AG04450 (cell line): Measurements from ENCODE around the gene GABRB1. TPM values are rescaled to one million over a fixed set of nuclear protein-coding genes. Genes with fewer than 3 reads are reported as not detected.

Experiments
- CTCF ChIA-PET: fragments of 300-600, 350-600 bp; formaldehyde crosslinking; extraction: SDS; loops from one replicate; lab custom pipeline; 2022; ENCODE audit warnings: antibody characterized with exemption, inconsistent platforms; lab: Charles Lee
- POLR2A ChIA-PET: fragments of 350-600 bp; formaldehyde crosslinking; extraction: SDS; loops from one replicate; lab custom pipeline; 2021; ENCODE audit warnings: antibody characterized with exemption, inconsistent platforms; lab: Yijun Ruan, JAX
- DNase-seq: peaks from one replicate; pipeline ENCODE4 v3.0.0-alpha.2; 2011; ENCODE audit warnings: low read depth, low spot score
- H3K27ac ChIP-seq: one replicate; pipeline ENCODE4 v1.5.1; 2012; ENCODE audit warnings: low read depth, low read length, control low read depth
- H3K27me3 ChIP-seq: one replicate; pipeline ENCODE4 v1.6.0; 2012; ENCODE audit warnings: low read length; ENCODE audit not compliant: control insufficient read depth, insufficient read depth
- H3K4me3 ChIP-seq: 2 replicates; pipeline ENCODE4 v1.5.1; 2011; ENCODE audit warnings: mild to moderate bottlenecking, low read depth, low read length, control low read depth
- H3K9me3 ChIP-seq: 2 replicates; pipeline ENCODE4 v1.5.1; 2012; ENCODE audit warnings: low read length; ENCODE audit not compliant: control insufficient read depth, insufficient read depth
- CTCF ChIP-seq: IDR thresholded peaks from 2 replicates; pipeline ENCODE4 v1.5.1; 2011; ENCODE audit warnings: low read depth, low read length, control low read depth, inconsistent platforms
- polyA plus RNA-seq: library from polyadenylated mRNA; depleted of rRNA; stranded (reverse); fragments of >200 nt; gene quantifications from 2 replicates; pipeline ENCODE4 v1.2.3, GENCODE V29; 2011

GABRB1 gene
- polyA plus RNA-seq, 1 experiment: 8.1 TPM

- no peak for TF ChIP-seq CTCF
- ChIA-PET POLR2A (no interaction called here), CTCF (interaction anchor here (1.5 kb wide), 1 partner anchor 106 kb away, joined by 3 read pairs; no protein-coding TSS in a partner anchor)
- Histone ChIP-seq H3K9me3 (no peaks in the 10 kb centered on the region), H3K27me3 (no peaks in the 10 kb centered on the region), H3K27ac (no peak overlapping the region), H3K4me3 (no peak overlapping the region)
- DNase-seq: no peak
Measured at GRCh38 chr4:47187608-47188007, 156.2 kb downstream of the GABRB1 start.

- no peaks in the 10 kb centered on the region for H3K9me3 ChIP-seq
- no peaks in the 10 kb centered on the region for H3K27me3 ChIP-seq
- ChIA-PET CTCF (no interaction called here), POLR2A (no interaction called here)
- H3K27ac ChIP-seq: no peak overlapping the region
- no peak overlapping the region for H3K4me3 ChIP-seq
- no peak for TF ChIP-seq CTCF
- no peak for DNase-seq
Measured at GRCh38 chr4:47193179-47193578, 161.8 kb downstream of the GABRB1 start.

- Histone ChIP-seq H3K9me3 (no peaks in the 10 kb centered on the region), H3K4me3 (no peak overlapping the region), H3K27me3 (no peaks in the 10 kb centered on the region), H3K27ac (no peak overlapping the region)
- CTCF ChIA-PET: no interaction called here
- no peak for DNase-seq
- POLR2A ChIA-PET: no interaction called here
- TF ChIP-seq CTCF: no peak
Measured at GRCh38 chr4:47194036-47194737, 162.8 kb downstream of the GABRB1 start.

- TF ChIP-seq CTCF: no peak
- no peaks in the 10 kb centered on the region for H3K27me3 ChIP-seq
- no peaks in the 10 kb centered on the region for H3K9me3 ChIP-seq
- ChIA-PET CTCF (no interaction called here), POLR2A (no interaction called here)
- no peak for DNase-seq
- H3K27ac ChIP-seq: no peak overlapping the region
- no peak overlapping the region for H3K4me3 ChIP-seq
Measured at GRCh38 chr4:47195706-47196105, 164.3 kb downstream of the GABRB1 start.

DNA sequence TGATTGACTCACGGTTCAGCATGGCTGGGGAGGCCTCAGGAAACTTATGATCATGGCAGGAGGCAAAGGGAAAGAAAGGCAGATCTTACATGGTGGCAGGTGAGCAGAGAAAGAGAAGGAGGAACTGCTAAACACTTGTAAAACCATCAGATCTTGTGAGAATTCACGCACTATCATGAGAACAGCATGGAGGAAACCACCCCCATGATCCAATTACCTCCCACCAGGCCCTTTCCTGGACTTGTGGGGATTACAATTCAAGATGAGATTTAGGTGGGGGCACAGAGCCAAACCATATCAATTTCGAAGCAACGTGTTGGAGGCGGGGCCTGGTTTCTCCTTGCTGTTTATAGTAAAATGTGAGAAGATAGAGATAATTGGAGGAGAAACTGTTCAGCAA is 167.4 kb downstream of the GABRB1 start:
- ChIA-PET POLR2A (no interaction called here), CTCF (no interaction called here)
- no peak overlapping the region for H3K4me3 ChIP-seq
- no peak for DNase-seq
- no peaks in the 10 kb centered on the region for H3K27me3 ChIP-seq
- H3K27ac ChIP-seq: no peak overlapping the region
- H3K9me3 ChIP-seq: no peaks in the 10 kb centered on the region
- no peak for TF ChIP-seq CTCF
